ENCODE data around the gene ZNF679. TPM values are rescaled to one million over a fixed set of nuclear protein-coding genes. Genes with fewer than 3 reads are reported as not detected.
"Not testable (repeated sequence)": the region's sequence is repeated elsewhere in the genome, so short reads cannot be mapped to it uniquely, and the experiment has no call there.

Gene ZNF679
- total RNA-seq, 4 donors from 2014 or later = not detected

DNA sequence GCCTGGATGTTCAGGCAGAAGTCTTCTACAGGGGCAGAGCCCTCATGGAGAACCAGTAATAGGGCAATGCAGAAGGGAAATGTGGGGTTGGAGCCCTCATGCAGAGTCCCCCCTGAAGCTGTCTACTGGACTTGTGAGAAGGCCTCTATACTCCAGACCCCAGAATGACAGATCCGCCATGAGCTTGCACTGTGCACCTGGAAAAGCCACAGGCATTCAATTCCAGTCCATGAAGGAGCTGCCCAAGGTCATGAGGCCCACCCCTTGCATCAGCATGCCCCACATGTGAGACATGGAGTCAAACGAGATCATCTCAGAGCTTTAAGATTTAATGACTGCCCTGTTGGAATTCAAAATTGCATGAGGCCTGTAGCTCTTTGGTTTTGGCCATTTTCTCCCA, 4.9 kb upstream of the ZNF679 start:
- TF ChIP-seq EP300 (IDR thresholded peaks at IDR 0.05) (no peak), POLR2AphosphoS5 (IDR thresholded peaks at IDR 0.05) (no peak), POLR2A (IDR thresholded peaks at IDR 0.05) (no peak), CTCF (IDR thresholded peaks at IDR 0.05) (no peak)
- WGBS, 2 donors (ENCODE audit: low coverage in 1 of 2) = 29% methylated on average over 1 of the region's 2 CpGs; no CpG with 5 or more reads in 1 of the 2 donors
- Histone ChIP-seq H3K9me3 (peaks cover 0 to 67% (median 0%) of the 10 kb centered on the region in 3 donors), H3K4me3 (no peak overlapping the region), H3K27ac (no peak overlapping the region), H3K27me3 (no peaks in the 10 kb centered on the region), H3K4me1 (no peaks in the 10 kb centered on the region), H3K36me3 (no peaks in the 10 kb centered on the region)
- ATAC-seq = no peak

DNA sequence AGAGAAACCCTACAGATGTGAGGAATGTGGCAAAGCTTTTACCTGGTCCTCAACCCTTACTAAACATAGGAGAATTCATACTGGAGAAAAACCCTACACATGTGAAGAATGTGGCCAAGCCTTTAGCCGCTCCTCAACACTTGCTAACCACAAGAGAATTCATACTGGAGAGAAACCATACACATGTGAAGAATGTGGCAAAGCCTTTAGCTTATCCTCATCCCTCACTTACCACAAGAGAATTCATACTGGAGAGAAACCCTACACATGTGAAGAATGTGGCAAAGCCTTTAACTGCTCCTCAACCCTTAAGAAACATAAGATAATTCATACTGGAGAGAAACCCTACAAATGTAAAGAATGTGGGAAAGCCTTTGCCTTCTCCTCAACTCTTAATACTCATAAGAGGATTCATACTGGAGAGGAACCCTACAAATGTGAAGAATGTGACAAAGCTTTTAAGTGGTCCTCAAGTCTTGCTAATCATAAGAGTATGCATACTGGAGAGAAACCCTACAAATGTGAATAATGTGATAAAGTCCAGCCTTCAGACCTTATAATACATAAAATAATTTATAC, 38.2 kb downstream of the ZNF679 start:
- TF ChIP-seq POLR2AphosphoS5 (IDR thresholded peaks at IDR 0.05) (no peak), EP300 (IDR thresholded peaks at IDR 0.05) (no peak), POLR2A (IDR thresholded peaks at IDR 0.05) (no peak), CTCF (IDR thresholded peaks at IDR 0.05) (no peak)
- Histone ChIP-seq H3K27ac (no peak overlapping the region), H3K27me3 (no peaks in the 10 kb centered on the region), H3K4me3 (no peak overlapping the region), H3K36me3 (no peaks in the 10 kb centered on the region), H3K9me3 (peaks cover 0 to 45% (median 2%) of the 10 kb centered on the region in 3 donors), H3K4me1 (no peaks in the 10 kb centered on the region)
- ATAC-seq = no peak
- 75 to 83% methylated on average over 1 of the region's 1 CpG for WGBS, 2 donors (ENCODE audit: low coverage in 1 of 2)

GRCh38 chr7:64277630-64278029, 49.4 kb downstream of the ZNF679 start:
- Histone ChIP-seq H3K9me3 (no peaks in the 10 kb centered on the region), H3K4me1 (no peaks in the 10 kb centered on the region), H3K4me3 (no peak overlapping the region), H3K27ac (no peak overlapping the region), H3K36me3 (no peaks in the 10 kb centered on the region), H3K27me3 (no peaks in the 10 kb centered on the region)
- no peak for TF ChIP-seq EP300 (IDR thresholded peaks at IDR 0.05)
- 51 to 67% methylated on average over 2 of the region's 2 CpGs for WGBS, 2 donors (ENCODE audit: low coverage in 1 of 2)
- no peak for ATAC-seq

DNA sequence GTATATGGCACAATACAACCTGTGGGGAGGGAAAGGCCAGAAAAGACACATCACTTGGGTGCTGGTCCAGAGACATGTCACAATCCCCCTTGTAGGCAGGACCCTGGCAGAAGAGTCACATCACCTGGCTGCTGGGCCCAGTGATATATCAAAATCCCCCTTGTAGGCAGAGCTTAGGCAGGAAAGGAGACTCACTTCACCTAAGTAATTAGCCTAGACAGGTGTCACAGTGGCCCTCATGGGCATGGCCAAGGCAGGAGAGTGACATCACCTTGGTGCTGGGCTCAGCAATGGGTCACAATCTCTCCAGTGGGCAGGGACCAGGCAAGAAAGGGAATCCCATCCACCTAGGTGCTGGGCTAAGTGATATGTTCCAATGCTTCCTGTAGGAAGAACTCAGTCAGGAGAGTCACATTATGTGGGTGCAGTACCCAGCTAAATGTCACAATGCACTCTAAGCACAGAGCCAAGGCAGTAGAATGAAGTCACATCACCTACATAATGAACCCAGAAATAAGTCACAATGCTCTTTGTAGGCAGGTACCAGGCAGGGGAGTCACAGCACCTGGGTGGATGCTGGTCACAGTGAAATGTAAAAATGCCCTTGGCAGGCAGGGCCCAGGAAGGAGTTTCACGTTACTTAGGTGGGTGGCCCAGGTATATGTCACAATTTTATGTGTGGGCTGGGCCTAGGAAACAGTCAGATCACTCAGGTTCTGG, 66.6 kb downstream of the ZNF679 start:
- no peak for ATAC-seq
- TF ChIP-seq CTCF (IDR thresholded peaks at IDR 0.05) = no peak
- TF ChIP-seq EP300 (IDR thresholded peaks at IDR 0.05) = no peak
- TF ChIP-seq POLR2A (IDR thresholded peaks at IDR 0.05) = no peak
- TF ChIP-seq POLR2AphosphoS5 (IDR thresholded peaks at IDR 0.05) = no peak
- Histone ChIP-seq H3K27ac (no peak overlapping the region), H3K27me3 (no peaks in the 10 kb centered on the region), H3K9me3 (no peaks in the 10 kb centered on the region), H3K36me3 (no peaks in the 10 kb centered on the region), H3K4me1 (no peaks in the 10 kb centered on the region), H3K4me3 (no peak overlapping the region)
- WGBS, 2 donors (ENCODE audit: low coverage in 1 of 2) = 33% methylated on average over 1 of the region's 1 CpG; no CpG with 5 or more reads in 1 of the 2 donors

DNA sequence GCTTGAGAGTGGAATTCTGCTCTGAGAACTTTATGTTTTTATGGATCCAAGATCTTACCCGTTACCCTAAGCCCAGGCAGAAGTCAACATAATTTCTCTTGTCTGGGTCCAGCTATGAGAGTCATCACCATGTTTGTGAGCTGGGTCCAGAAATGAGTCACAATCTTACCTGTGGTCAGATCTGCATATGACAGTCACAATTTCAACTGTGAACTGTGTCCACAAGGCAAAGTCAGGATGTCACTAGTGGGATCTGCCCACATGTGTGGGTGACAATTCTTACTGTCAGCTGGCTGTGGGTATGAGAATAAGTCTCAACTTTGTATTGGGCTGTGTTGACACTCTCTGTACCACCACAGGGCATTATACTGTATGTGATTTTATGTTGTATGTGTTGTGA, 69.1 kb downstream of the ZNF679 start:
- not testable (repeated sequence) for H3K4me3 ChIP-seq, H3K27ac ChIP-seq, H3K27me3 ChIP-seq, ATAC-seq, H3K36me3 ChIP-seq, H3K9me3 ChIP-seq, H3K4me1 ChIP-seq
- 57 to 82% methylated on average over 1 of the region's 1 CpG for WGBS, 2 donors (ENCODE audit: low coverage in 1 of 2)
